GM18498 (cell line): Measurements from ENCODE around the gene ADCY5.

Experiments used
- ATAC-seq: cut with Tn5 transposase; IDR thresholded peaks from one replicate; pipeline ENCODE4 v1.9.1; 2021; ENCODE audit warnings: mild to moderate bottlenecking, moderate library complexity; ENCODE audit not compliant: unreplicated experiment

Gene ADCY5

GRCh38 chr3:123330441-123330991, 118.4 kb downstream of the ADCY5 start:
- ATAC-seq, result no peak

GRCh38 chr3:123329636-123330340, 119.1 kb downstream of the ADCY5 start:
- ATAC-seq, result no peak

GRCh38 chr3:123328851-123329635, 119.8 kb downstream of the ADCY5 start:
- ATAC-seq, result peak; percentile 70

GRCh38 chr3:123327956-123328850, 120.7 kb downstream of the ADCY5 start:
- no peak for ATAC-seq

- ATAC-seq, result no peak
These were observed 121.4 kb downstream of the ADCY5 start for GRCh38 chr3:123327480-123327879.

GRCh38 chr3:123326531-123326930, 122.4 kb downstream of the ADCY5 start:
- no peak for ATAC-seq

GRCh38 chr3:123325766-123326256, 123.1 kb downstream of the ADCY5 start:
- ATAC-seq, result no peak

- no peak for ATAC-seq
These were observed 123.8 kb downstream of the ADCY5 start for GRCh38 chr3:123324880-123325765.

- no peak for ATAC-seq
These were observed 125.1 kb downstream of the ADCY5 start for GRCh38 chr3:123323781-123324180.

- ATAC-seq, result no peak
These were observed 126.0 kb downstream of the ADCY5 start for GRCh38 chr3:123322866-123323265.

- no peak for ATAC-seq
These were observed 127.1 kb downstream of the ADCY5 start for GRCh38 chr3:123321806-123322205.

GRCh38 chr3:123320221-123320620, 128.7 kb downstream of the ADCY5 start:
- no peak for ATAC-seq

GRCh38 chr3:123319760-123320159, 129.1 kb downstream of the ADCY5 start:
- no peak for ATAC-seq

GRCh38 chr3:123318374-123318773, 130.5 kb downstream of the ADCY5 start:
- no peak for ATAC-seq

- no peak for ATAC-seq
These were observed 131.2 kb downstream of the ADCY5 start for GRCh38 chr3:123317716-123318115.

- no peak for ATAC-seq
These were observed 133.7 kb downstream of the ADCY5 start for GRCh38 chr3:123315271-123315595.

GRCh38 chr3:123314359-123315270, 134.3 kb downstream of the ADCY5 start:
- ATAC-seq, result no peak

- ATAC-seq, result no peak
These were observed 135.0 kb downstream of the ADCY5 start for GRCh38 chr3:123313889-123314288.
